ENCODE data around the gene EXT2. TPM values are rescaled to one million over a fixed set of nuclear protein-coding genes. Genes with fewer than 3 reads are reported as not detected.

EXT2 gene
- total and polyA plus RNA-seq, 2 experiments from 2014 or later, result 15.9 to 48.6 TPM

GRCh38 chr11:44126304-44126703, 30.8 kb downstream of the EXT2 start:
- Mint-ChIP-seq H3K27me3 (ENCODE audit: insufficient read depth, low read depth, poor library complexity) (no peaks in the 10 kb centered on the region), H3K36me3 (ENCODE audit: low read depth) (peaks cover 3% of the 10 kb centered on the region; the same call in 2 of the 3 replicates), H3K4me3 (no peak overlapping the region), H3K27ac (no peak overlapping the region), H3K9me3 (no peaks in the 10 kb centered on the region), H3K4me1 (no peaks in the 10 kb centered on the region)
- Histone ChIP-seq H3K79me2 (replicated peaks; ENCODE audit: insufficient read depth) (no peaks in the 10 kb centered on the region), H3K9me2 (ENCODE audit: insufficient read depth) (no peaks in the 10 kb centered on the region), H3K4me1 (ENCODE audit: insufficient read depth) (no peaks in the 10 kb centered on the region), H3K4me3 (no peak overlapping the region), H4K20me1 (replicated peaks; ENCODE audit: insufficient read depth) (no peaks in the 10 kb centered on the region), H3K36me3 (ENCODE audit: insufficient read depth) (no peaks in the 10 kb centered on the region), H3F3A (replicated peaks; ENCODE audit: low read depth) (no peaks in the 10 kb centered on the region), H3K27ac (ENCODE audit: low read depth) (no peak overlapping the region), H2AFZ (no peak overlapping the region), H3K27me3 (ENCODE audit: insufficient read depth) (no peaks in the 10 kb centered on the region), H3K4me2 (no peak overlapping the region)
- TF ChIP-seq EZH2phosphoT487 (IDR thresholded peaks at IDR 0.05; ENCODE audit: unreplicated experiment) (no peak), CREB1 (CRISPR knock-in tag; IDR thresholded peaks at IDR 0.05; ENCODE audit: low read depth) (no peak), CTCF (conservative IDR thresholded peaks at IDR 0.05; ENCODE audit: low read depth in 2 of 2) (no peak), ZNF331 (CRISPR knock-in tag; IDR thresholded peaks at IDR 0.05; ENCODE audit: low read depth) (no peak), EZH2 (IDR thresholded peaks at IDR 0.05; ENCODE audit: low read depth, unreplicated experiment) (no peak), STAT1 (IDR thresholded peaks at IDR 0.05; ENCODE audit: unreplicated experiment) (no peak), POLR2AphosphoS5 (IDR thresholded peaks at IDR 0.05; ENCODE audit: low read depth) (no peak), NANOG (IDR thresholded peaks at IDR 0.05; ENCODE audit: borderline replicate concordance) (no peak), ZNF114 (CRISPR knock-in tag; IDR thresholded peaks at IDR 0.05) (no peak), JUNB (IDR thresholded peaks at IDR 0.05; ENCODE audit: unreplicated experiment) (no peak)
- TF ChIP-seq, protein P1, sequence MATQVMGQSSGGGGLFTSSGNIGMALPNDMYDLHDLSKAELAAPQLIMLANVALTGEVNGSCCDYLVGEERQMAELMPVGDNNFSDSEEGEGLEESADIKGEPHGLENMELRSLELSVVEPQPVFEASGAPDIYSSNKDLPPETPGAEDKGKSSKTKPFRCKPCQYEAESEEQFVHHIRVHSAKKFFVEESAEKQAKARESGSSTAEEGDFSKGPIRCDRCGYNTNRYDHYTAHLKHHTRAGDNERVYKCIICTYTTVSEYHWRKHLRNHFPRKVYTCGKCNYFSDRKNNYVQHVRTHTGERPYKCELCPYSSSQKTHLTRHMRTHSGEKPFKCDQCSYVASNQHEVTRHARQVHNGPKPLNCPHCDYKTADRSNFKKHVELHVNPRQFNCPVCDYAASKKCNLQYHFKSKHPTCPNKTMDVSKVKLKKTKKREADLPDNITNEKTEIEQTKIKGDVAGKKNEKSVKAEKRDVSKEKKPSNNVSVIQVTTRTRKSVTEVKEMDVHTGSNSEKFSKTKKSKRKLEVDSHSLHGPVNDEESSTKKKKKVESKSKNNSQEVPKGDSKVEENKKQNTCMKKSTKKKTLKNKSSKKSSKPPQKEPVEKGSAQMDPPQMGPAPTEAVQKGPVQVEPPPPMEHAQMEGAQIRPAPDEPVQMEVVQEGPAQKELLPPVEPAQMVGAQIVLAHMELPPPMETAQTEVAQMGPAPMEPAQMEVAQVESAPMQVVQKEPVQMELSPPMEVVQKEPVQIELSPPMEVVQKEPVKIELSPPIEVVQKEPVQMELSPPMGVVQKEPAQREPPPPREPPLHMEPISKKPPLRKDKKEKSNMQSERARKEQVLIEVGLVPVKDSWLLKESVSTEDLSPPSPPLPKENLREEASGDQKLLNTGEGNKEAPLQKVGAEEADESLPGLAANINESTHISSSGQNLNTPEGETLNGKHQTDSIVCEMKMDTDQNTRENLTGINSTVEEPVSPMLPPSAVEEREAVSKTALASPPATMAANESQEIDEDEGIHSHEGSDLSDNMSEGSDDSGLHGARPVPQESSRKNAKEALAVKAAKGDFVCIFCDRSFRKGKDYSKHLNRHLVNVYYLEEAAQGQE (IDR thresholded peaks at IDR 0.05; ENCODE audit: unreplicated experiment), result no peak
- TF ChIP-seq, protein P2, sequence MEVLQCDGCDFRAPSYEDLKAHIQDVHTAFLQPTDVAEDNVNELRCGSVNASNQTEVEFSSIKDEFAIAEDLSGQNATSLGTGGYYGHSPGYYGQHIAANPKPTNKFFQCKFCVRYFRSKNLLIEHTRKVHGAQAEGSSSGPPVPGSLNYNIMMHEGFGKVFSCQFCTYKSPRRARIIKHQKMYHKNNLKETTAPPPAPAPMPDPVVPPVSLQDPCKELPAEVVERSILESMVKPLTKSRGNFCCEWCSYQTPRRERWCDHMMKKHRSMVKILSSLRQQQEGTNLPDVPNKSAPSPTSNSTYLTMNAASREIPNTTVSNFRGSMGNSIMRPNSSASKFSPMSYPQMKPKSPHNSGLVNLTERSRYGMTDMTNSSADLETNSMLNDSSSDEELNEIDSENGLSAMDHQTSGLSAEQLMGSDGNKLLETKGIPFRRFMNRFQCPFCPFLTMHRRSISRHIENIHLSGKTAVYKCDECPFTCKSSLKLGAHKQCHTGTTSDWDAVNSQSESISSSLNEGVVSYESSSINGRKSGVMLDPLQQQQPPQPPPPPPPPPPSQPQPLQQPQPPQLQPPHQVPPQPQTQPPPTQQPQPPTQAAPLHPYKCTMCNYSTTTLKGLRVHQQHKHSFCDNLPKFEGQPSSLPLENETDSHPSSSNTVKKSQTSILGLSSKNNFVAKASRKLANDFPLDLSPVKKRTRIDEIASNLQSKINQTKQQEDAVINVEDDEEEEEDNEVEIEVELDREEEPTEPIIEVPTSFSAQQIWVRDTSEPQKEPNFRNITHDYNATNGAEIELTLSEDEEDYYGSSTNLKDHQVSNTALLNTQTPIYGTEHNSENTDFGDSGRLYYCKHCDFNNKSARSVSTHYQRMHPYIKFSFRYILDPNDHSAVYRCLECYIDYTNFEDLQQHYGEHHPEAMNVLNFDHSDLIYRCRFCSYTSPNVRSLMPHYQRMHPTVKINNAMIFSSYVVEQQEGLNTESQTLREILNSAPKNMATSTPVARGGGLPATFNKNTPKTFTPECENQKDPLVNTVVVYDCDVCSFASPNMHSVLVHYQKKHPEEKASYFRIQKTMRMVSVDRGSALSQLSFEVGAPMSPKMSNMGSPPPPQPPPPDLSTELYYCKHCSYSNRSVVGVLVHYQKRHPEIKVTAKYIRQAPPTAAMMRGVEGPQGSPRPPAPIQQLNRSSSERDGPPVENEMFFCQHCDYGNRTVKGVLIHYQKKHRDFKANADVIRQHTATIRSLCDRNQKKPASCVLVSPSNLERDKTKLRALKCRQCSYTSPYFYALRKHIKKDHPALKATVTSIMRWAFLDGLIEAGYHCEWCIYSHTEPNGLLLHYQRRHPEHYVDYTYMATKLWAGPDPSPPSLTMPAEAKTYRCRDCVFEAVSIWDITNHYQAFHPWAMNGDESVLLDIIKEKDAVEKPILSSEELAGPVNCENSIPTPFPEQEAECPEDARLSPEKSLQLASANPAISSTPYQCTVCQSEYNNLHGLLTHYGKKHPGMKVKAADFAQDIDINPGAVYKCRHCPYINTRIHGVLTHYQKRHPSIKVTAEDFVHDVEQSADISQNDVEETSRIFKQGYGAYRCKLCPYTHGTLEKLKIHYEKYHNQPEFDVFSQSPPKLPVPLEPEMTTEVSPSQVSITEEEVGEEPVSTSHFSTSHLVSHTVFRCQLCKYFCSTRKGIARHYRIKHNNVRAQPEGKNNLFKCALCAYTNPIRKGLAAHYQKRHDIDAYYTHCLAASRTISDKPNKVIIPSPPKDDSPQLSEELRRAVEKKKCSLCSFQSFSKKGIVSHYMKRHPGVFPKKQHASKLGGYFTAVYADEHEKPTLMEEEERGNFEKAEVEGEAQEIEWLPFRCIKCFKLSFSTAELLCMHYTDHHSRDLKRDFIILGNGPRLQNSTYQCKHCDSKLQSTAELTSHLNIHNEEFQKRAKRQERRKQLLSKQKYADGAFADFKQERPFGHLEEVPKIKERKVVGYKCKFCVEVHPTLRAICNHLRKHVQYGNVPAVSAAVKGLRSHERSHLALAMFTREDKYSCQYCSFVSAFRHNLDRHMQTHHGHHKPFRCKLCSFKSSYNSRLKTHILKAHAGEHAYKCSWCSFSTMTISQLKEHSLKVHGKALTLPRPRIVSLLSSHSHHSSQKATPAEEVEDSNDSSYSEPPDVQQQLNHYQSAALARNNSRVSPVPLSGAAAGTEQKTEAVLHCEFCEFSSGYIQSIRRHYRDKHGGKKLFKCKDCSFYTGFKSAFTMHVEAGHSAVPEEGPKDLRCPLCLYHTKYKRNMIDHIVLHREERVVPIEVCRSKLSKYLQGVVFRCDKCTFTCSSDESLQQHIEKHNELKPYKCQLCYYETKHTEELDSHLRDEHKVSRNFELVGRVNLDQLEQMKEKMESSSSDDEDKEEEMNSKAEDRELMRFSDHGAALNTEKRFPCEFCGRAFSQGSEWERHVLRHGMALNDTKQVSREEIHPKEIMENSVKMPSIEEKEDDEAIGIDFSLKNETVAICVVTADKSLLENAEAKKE (CRISPR knock-in tag; IDR thresholded peaks at IDR 0.05), result no peak
- TF ChIP-seq, protein P3, sequence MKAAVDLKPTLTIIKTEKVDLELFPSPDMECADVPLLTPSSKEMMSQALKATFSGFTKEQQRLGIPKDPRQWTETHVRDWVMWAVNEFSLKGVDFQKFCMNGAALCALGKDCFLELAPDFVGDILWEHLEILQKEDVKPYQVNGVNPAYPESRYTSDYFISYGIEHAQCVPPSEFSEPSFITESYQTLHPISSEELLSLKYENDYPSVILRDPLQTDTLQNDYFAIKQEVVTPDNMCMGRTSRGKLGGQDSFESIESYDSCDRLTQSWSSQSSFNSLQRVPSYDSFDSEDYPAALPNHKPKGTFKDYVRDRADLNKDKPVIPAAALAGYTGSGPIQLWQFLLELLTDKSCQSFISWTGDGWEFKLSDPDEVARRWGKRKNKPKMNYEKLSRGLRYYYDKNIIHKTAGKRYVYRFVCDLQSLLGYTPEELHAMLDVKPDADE (IDR thresholded peaks at IDR 0.05), result no peak
- DNase-seq (ENCODE audit: low spot score), result no peak
- no peak for ATAC-seq
